Erythroblast (primary cell): ENCODE results near the gene TTLL8.

ENCODE experiments used
- GATA1 ChIP-seq: IDR thresholded peaks from 2 replicates; pipeline ENCODE4 v1.6.1; 2011; ENCODE audit warnings: low read depth, mild to moderate bottlenecking, control low read depth, low read length, moderate library complexity
- POLR2A ChIP-seq: IDR thresholded peaks from 2 replicates; pipeline ENCODE4 v1.6.1; 2011; ENCODE audit warnings: mild to moderate bottlenecking, low read length

GRCh38 chr22:50080077-50080465 is 22.0 kb upstream of the TTLL8 start:
- no peak for TF ChIP-seq POLR2A
- TF ChIP-seq GATA1, result no peak
